SKM-1 treated with dmso at 0.1 percent for 144 hours (cell line): ENCODE measurements around the gene ABCC5.

Experiments
- DNase-seq: peaks from one replicate; lab custom pipeline; 2025; ENCODE audit not compliant: unreplicated experiment; lab: John Stamatoyannopoulos, UW

Gene ABCC5

DNA sequence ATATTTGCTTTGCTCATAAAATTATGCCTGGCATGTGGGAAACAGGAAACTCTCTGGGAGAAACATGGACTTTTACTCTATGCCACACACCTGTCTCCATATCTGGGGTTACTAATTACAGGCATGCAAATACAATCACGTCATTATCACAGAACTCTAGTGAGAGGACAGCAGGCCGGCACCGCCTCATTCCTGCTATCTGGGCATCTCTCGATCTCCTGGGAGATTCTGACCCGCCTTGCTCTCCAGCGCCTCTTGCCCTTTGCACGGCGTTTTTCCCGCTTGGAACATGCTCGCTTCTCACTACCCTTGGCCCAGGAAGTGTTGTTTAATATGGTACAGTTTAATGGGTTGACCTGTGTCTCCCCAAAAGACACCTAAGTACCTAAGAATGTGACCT, 87.6 kb downstream of the ABCC5 start:
- no peak for DNase-seq

DNA sequence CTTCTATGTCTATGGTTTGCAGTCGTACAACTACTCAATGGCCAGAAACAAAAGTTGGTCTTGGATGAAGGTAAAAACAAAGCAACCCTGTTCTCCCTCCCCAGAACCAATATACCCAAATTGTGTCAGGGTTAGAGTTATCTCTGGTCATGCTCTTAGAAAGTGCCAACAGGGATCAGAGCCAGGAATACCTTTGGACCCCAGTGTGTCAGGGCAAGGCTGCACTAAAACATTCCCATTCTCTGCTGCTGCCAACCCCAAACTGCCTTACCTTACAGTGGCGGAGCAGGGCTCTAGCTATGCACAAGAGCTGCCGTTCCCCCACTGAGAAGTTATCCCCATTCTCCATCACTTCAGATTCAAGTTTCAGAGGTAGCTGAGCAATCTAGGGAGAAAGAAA, 90.6 kb downstream of the ABCC5 start:
- no peak for DNase-seq

GRCh38 chr3:183924956-183925355, 92.7 kb downstream of the ABCC5 start:
- no peak for DNase-seq

- no peak for DNase-seq
These were observed 93.1 kb downstream of the ABCC5 start for GRCh38 chr3:183924543-183924942.

DNA sequence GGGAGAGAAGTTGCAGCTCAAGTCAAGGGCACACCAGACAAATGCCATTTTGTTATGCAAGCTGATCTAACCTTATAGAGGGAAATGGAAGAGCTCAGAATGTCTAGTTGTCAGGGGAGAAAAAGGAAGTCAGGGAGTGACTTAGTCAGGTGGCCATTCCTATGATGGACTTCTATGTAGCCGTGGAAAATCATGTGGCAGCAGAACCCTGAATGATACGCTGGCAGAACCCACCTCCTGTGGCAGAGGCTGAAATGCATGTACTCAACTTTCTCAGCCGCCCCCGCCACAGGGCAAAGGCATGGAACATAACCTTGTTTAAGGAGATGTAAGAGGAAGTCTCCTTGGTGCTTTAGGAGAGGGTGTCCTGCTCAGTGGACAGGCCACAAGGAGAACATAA, 95.3 kb downstream of the ABCC5 start:
- DNase-seq, result no peak

- DNase-seq, result no peak
These were observed 96.6 kb downstream of the ABCC5 start for GRCh38 chr3:183921096-183921495.

- no peak for DNase-seq
These were observed 97.3 kb downstream of the ABCC5 start for GRCh38 chr3:183920416-183920815.

DNA sequence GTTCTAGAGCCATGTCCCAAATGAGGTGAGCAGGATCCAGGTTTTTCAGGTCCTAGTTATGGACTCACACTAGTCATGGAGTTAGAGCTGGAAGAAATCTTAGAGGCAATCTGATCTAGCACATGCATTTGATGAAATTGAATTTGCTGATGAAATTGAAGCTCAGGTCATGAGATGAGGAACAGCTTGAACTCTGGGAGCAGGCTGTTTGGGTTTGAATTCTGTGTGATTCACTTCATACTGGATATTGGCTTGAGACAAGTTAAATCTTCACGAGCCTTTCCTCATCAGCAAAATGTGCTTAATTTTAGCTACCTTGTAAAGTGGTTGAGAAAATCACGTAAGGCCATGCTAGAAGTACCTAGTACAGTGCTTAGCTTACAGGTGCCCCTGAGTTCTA, 99.5 kb downstream of the ABCC5 start:
- no peak for DNase-seq

DNA sequence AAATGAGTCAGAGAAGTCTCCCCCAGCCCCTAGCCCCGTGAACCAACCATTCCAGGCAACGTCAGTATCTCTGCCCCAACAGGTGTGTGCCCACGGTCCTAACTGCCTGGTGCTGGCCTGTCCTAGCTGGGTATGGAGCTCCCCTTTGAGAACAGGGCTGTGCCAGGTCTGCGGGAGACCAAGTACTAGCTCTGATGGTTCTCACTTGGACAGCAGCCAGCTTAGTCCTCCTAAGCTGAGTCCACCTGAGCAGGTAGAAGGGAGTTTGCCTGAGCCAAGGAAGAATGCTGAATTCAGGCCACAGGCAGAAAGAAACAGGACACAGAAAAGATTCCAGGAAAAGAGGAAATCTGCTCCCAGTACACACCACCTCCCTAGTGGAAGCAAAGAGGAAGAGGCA, 99.9 kb downstream of the ABCC5 start:
- DNase-seq, result no peak

- no peak for DNase-seq
These were observed 102.8 kb downstream of the ABCC5 start for GRCh38 chr3:183914856-183915255.

GRCh38 chr3:183913580-183913920, 104.1 kb downstream of the ABCC5 start:
- no peak for DNase-seq

DNA sequence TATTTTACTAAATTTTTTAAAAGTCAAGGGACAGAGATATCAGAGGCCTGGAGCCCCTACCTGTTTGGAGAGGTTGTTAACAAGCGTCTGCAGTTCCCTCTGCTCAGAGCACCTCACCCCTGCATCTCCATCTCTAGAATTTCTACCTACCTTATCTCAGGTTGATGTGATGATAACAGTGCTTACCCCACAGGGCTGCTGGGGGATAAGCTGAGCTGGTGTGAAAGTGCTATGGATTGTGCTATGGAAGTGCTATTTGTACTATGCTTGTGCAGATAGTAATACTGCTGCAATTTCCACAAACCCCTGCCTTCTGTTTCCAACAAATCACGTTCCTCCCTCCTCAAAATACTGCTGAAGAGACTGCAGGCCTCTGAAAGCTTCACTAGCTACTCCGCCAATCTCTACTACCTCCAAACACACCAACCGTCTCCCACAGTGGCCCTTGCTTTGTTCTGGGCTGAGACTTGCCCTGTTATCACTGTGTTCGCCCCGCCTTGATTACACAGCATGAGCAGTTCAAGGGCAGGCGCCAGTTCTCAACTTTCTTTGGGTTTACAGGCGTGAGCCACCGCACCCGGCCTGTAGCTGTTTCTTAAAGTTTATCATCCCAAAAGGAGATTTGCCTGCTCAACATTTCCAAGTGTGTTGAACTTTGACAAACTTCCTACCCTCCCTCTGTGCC, 104.6 kb downstream of the ABCC5 start:
- DNase-seq, result no peak

- DNase-seq, result peak; percentile 44
These were observed 105.7 kb downstream of the ABCC5 start for GRCh38 chr3:183911763-183912506.

GRCh38 chr3:183911087-183911486, 106.6 kb downstream of the ABCC5 start:
- DNase-seq, result no peak

DNA sequence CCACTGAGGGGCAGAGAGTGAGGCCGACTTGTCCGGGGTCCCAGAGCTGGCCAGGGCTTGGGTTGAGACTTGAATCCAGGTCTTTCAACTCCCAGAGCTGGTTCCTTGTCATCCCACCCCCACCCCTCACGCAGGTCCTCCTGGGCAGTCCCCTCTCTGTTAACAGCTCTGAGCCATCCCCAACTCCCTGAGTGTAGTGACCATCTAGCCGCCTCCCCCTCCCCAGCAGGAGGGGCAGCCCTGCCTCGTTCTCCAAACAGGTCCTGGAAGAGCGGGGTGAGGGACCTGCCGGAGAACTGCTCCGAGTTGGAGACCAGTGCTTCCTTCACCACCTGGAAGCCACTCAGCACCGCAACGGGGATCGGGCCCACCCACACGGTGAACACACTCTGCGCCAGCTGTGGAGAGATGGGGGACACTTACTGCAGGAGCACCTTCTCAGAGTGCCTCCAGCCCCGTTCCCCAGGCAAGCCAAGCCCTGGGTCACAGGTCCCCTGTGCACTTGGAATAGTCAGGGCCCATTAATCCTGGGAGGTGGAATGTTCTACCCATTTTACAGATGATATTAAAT, 108.6 kb downstream of the ABCC5 start:
- DNase-seq, result no peak

DNA sequence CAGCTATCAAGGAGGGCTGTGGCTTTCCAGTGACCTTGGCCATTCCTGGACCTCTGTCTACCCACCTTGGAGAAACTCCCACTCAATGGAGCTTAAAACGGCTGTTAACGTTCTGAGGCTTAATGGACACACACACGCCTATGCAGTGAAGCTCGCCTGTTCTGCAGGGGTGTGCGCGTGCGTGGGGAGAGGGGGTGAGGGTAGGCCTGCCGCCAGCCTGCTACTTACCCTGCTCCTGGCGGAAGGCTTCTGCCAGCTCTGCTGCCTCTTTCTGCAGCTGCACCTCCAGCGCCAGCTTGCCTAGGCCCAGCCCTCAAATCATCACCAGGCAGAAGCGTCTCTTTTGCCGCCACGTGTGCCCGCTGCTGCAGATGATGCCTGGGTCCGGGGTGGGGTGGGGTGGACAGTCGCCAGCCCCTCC, 109.8 kb downstream of the ABCC5 start:
- DNase-seq, result no peak

- no peak for DNase-seq
These were observed 110.5 kb downstream of the ABCC5 start for GRCh38 chr3:183907176-183907575.

GRCh38 chr3:183906234-183906921, 111.3 kb downstream of the ABCC5 start:
- DNase-seq, result no peak

- no peak for DNase-seq
These were observed 112.6 kb downstream of the ABCC5 start for GRCh38 chr3:183904833-183905780.

- no peak for DNase-seq
These were observed 119.7 kb downstream of the ABCC5 start for GRCh38 chr3:183898028-183898431.

GRCh38 chr3:183897606-183898005, 120.1 kb downstream of the ABCC5 start:
- DNase-seq, result no peak
